H9 (cell line): ENCODE data around the gene CEP164. TPM values are rescaled to one million over a fixed set of nuclear protein-coding genes. Genes with fewer than 3 reads are reported as not detected.

Experiments
- DNase-seq: peaks from one replicate; pipeline ENCODE4 v3.0.0-alpha.2; 2017
- H2AFZ ChIP-seq: one replicate; pipeline ENCODE4 v1.6.1; 2013; ENCODE audit warnings: mild to moderate bottlenecking, low read length, control low read depth, moderate library complexity
- H2AK5ac ChIP-seq: 2 replicates; pipeline ENCODE4 v1.6.1; 2013; ENCODE audit warnings: low read length, control low read depth, mixed read lengths; ENCODE audit not compliant: insufficient read length
- H2BK120ac ChIP-seq: one replicate; pipeline ENCODE4 v1.6.1; 2013; ENCODE audit warnings: low read depth, mild to moderate bottlenecking, low read length, control low read depth, inconsistent platforms; ENCODE audit not compliant: poor library complexity, severe bottlenecking
- H2BK12ac ChIP-seq: 2 replicates; pipeline ENCODE4 v1.6.1; 2013; ENCODE audit warnings: low read length, control low read depth, mixed read lengths, low read depth; ENCODE audit not compliant: insufficient read length
- H2BK15ac ChIP-seq: 2 replicates; pipeline ENCODE4 v1.6.1; 2013; ENCODE audit warnings: low read depth, low read length, control low read depth
- H2BK20ac ChIP-seq: one replicate; pipeline ENCODE4 v1.6.1; 2013; ENCODE audit warnings: low read depth, mild to moderate bottlenecking, low read length, control low read depth, inconsistent platforms; ENCODE audit not compliant: poor library complexity, severe bottlenecking
- H2BK5ac ChIP-seq: 2 replicates; pipeline ENCODE4 v1.6.1; 2013; ENCODE audit warnings: low read length, control low read depth, mixed read lengths; ENCODE audit not compliant: insufficient read length
- H3K14ac ChIP-seq: 2 replicates; pipeline ENCODE4 v1.6.1; 2013; ENCODE audit warnings: low read length, control low read depth; ENCODE audit not compliant: insufficient read depth
- H3K18ac ChIP-seq: 2 replicates; pipeline ENCODE4 v1.6.1; 2013; ENCODE audit warnings: low read depth, mild to moderate bottlenecking, mixed read lengths, low read length, control low read depth; ENCODE audit not compliant: insufficient read length
- H3K23ac ChIP-seq: 2 replicates; pipeline ENCODE4 v1.6.1; 2013; ENCODE audit warnings: low read length, control low read depth, mixed read lengths, low read depth; ENCODE audit not compliant: insufficient read length
- H3K23me2 ChIP-seq: 2 replicates; pipeline ENCODE4 v1.6.1; 2013; ENCODE audit warnings: low read depth, mild to moderate bottlenecking, mixed read lengths, low read length, control low read depth; ENCODE audit not compliant: insufficient read length, poor library complexity, severe bottlenecking
- H3K27ac ChIP-seq: 2 replicates; pipeline ENCODE4 v1.5.1; 2013; ENCODE audit warnings: low read length, control low read depth, mixed read lengths, low read depth; ENCODE audit not compliant: insufficient read length
- H3K27me3 ChIP-seq: 2 replicates; pipeline ENCODE4 v1.6.1; 2013; ENCODE audit warnings: low read length, control low read depth, inconsistent platforms; ENCODE audit not compliant: insufficient read depth
- H3K4ac ChIP-seq: 2 replicates; pipeline ENCODE4 v1.6.1; 2013; ENCODE audit warnings: low read depth, mild to moderate bottlenecking, control low read depth, inconsistent platforms, low read length, moderate library complexity
- H3K4me1 ChIP-seq: 2 replicates; pipeline ENCODE4 v1.6.1; 2013; ENCODE audit warnings: low read length, control low read depth, inconsistent platforms; ENCODE audit not compliant: insufficient read depth
- H3K4me2 ChIP-seq: 2 replicates; pipeline ENCODE4 v1.6.1; 2013; ENCODE audit warnings: low read length, control low read depth, mixed read lengths; ENCODE audit not compliant: insufficient read length, insufficient read depth
- H3K56ac ChIP-seq: 2 replicates; pipeline ENCODE4 v1.6.1; 2013; ENCODE audit warnings: low read depth, mild to moderate bottlenecking, mixed read lengths, low read length, control low read depth; ENCODE audit not compliant: insufficient read length
- H3K79me1 ChIP-seq: 2 replicates; pipeline ENCODE4 v1.6.1; 2013; ENCODE audit warnings: low read depth, mild to moderate bottlenecking, moderate library complexity, low read length, control low read depth, inconsistent platforms; ENCODE audit not compliant: insufficient read depth, poor library complexity, severe bottlenecking
- H3K79me2 ChIP-seq: 2 replicates; pipeline ENCODE4 v1.6.1; 2013; ENCODE audit warnings: low read length, control low read depth, inconsistent platforms; ENCODE audit not compliant: insufficient read depth
- H3K9ac ChIP-seq: 2 replicates; pipeline ENCODE4 v1.6.1; 2013; ENCODE audit warnings: low read length, control low read depth, mixed read lengths; ENCODE audit not compliant: insufficient read length; ENCODE audit errors: extremely low read depth
- H3K9me3 ChIP-seq: one replicate; pipeline ENCODE4 v1.6.1; 2013; ENCODE audit warnings: low read depth, low read length, inconsistent platforms; ENCODE audit not compliant: control insufficient read depth
- H3T11ph ChIP-seq: one replicate; pipeline ENCODE4 v1.6.1; 2013; ENCODE audit warnings: mild to moderate bottlenecking, low read length, control low read depth, inconsistent platforms
- H4K20me1 ChIP-seq: one replicate; pipeline ENCODE4 v1.6.1; 2013; ENCODE audit not compliant: control insufficient read depth, insufficient read length, insufficient read depth
- H4K5ac ChIP-seq: 2 replicates; pipeline ENCODE4 v1.6.1; 2013; ENCODE audit warnings: low read depth, mild to moderate bottlenecking, mixed read lengths, low read length, control low read depth; ENCODE audit not compliant: insufficient read length
- H4K8ac ChIP-seq: replicated peaks from 2 replicates; pipeline ENCODE4 v1.6.1; 2013; ENCODE audit warnings: low read length, control low read depth, mixed read lengths, low read depth; ENCODE audit not compliant: insufficient read length
- H4K91ac ChIP-seq: 2 replicates; pipeline ENCODE4 v1.6.1; 2013; ENCODE audit warnings: low read depth, mild to moderate bottlenecking, moderate library complexity, mixed read lengths, low read length, control low read depth; ENCODE audit not compliant: insufficient read length
- H3K27ac Mint-ChIP-seq, 3 experiments: 2 replicates in 2 of 3; 3 replicates in 1 of 3; pipeline ENCODE4 v1.8.0; 2020 to 2021; ENCODE audit warnings: mixed read lengths in 3 of 3, mild to moderate bottlenecking in 1 of 3, moderate library complexity in 1 of 3
- H3K27me3 Mint-ChIP-seq: 2 replicates; pipeline ENCODE4 v1.8.0; 2021; ENCODE audit warnings: low read depth, mild to moderate bottlenecking, moderate library complexity, mixed read lengths
- H3K36me3 Mint-ChIP-seq, 3 experiments: 2 replicates in 2 of 3; 3 replicates in 1 of 3; pipeline ENCODE4 v1.8.0; 2020 to 2021; ENCODE audit warnings: low read depth in 3 of 3, mixed read lengths in 3 of 3; ENCODE audit not compliant: insufficient read depth in 1 of 3
- H3K4me1 Mint-ChIP-seq, 2 experiments: 2 replicates each; pipeline ENCODE4 v1.8.0; 2020; ENCODE audit warnings: mixed read lengths in 2 of 2
- H3K4me3 Mint-ChIP-seq, 2 experiments: 2 replicates in 1 of 2; 3 replicates in 1 of 2; pipeline ENCODE4 v1.8.0; 2020 to 2021; ENCODE audit warnings: mild to moderate bottlenecking in 2 of 2, mixed read lengths in 2 of 2, moderate library complexity in 1 of 2
- H3K9me3 Mint-ChIP-seq, 2 experiments: 2 replicates in 1 of 2; 3 replicates in 1 of 2; pipeline ENCODE4 v1.8.0; 2020; ENCODE audit warnings: mild to moderate bottlenecking in 2 of 2, mixed read lengths in 2 of 2, moderate library complexity in 1 of 2
- CTCF ChIP-seq: fragments of 200-600 bp; sonication (generic); conservative IDR thresholded peaks from 3 replicates; pipeline ENCODE4 v1.8.0; 2021; ENCODE audit warnings: antibody characterized with exemption, mild to moderate bottlenecking
- WGBS: extraction: QIAGEN DNeasy Blood & Tissue Kit; methylation state at CpG from one replicate; pipeline ENCODE4 v1.1.7; 2013; ENCODE audit warnings: missing lambda C conversion rate, low lambda C conversion rate, mixed read lengths; ENCODE audit not compliant: insufficient read length; ENCODE audit errors: extremely low coverage; 5-methylcytosine and 5-hydroxymethylcytosine counted together
- total RNA-seq: library from RNA; stranded (reverse); gene quantifications from 2 replicates; pipeline ENCODE4 v1.2.1, GENCODE V29; 2021

The CEP164 gene
- total RNA-seq, 1 experiment from 2014 or later, result 24.9 TPM

GRCh38 chr11:117316197-117316961, 11.3 kb upstream of the CEP164 start, which contains the start of gene BACE1:
Gene BACE1 (minus strand): TSS chr11:117316256. CDS start chr11:117315795, 461 bp downstream.
- H3K4me3 Mint-ChIP-seq, result peak within 1 kb of the TSS; percentile 65 to 79
- Histone ChIP-seq H3K23me2 (peaks cover 10% of the 10 kb centered on the region), H3K4ac (no peak within 1 kb of the TSS), H3K27me3 (no peaks in the 10 kb centered on the region), H4K8ac (no peak within 1 kb of the TSS), H3K9ac (peak within 1 kb of the TSS; percentile 23), H4K5ac (no peak within 1 kb of the TSS), H3K56ac (no peak within 1 kb of the TSS), H2BK15ac (no peak within 1 kb of the TSS), H3K18ac (no peak within 1 kb of the TSS), H3K14ac (no peak within 1 kb of the TSS), H3K27ac (no peak within 1 kb of the TSS), H3K79me2 (no peaks in the 10 kb centered on the region), H3K79me1 (no peaks in the 10 kb centered on the region), H3K4me2 (peak within 1 kb of the TSS; percentile 69), H2BK120ac (no peak within 1 kb of the TSS), H2AFZ (peak within 1 kb of the TSS; percentile 86), H2BK5ac (no peak within 1 kb of the TSS), H2BK20ac (no peak within 1 kb of the TSS), H2BK12ac (no peak within 1 kb of the TSS), H3K23ac (no peak within 1 kb of the TSS), H2AK5ac (no peak within 1 kb of the TSS), H3K4me1 (no peaks in the 10 kb centered on the region), H4K91ac (no peak within 1 kb of the TSS), H4K20me1 (no peaks in the 10 kb centered on the region), H3K9me3 (no peaks in the 10 kb centered on the region), H3T11ph (no peak within 1 kb of the TSS)
- TF ChIP-seq CTCF, result peak; percentile 58
- no peak within 1 kb of the TSS for H3K27ac Mint-ChIP-seq
- no peaks in the 10 kb centered on the region for H3K9me3 Mint-ChIP-seq
- peaks cover 7% of the 10 kb centered on the region for H3K27me3 Mint-ChIP-seq
- no peaks in the 10 kb centered on the region for H3K36me3 Mint-ChIP-seq
- no CpG with 5 or more reads among the region's 29 CpGs for whole genome bisulfite sequencing
- peaks cover 13 to 15% of the 10 kb centered on the region in 2 experiments for H3K4me1 Mint-ChIP-seq
- peak; percentile 92 for DNase-seq
